HG03139 (cell line): ENCODE results near the gene FNBP1.
"Not testable (repeated sequence)": the region's sequence is repeated elsewhere in the genome, so short reads cannot be mapped to it uniquely, and the experiment has no call there.

Experiments used
- ATAC-seq: cut with Tn5 transposase; IDR thresholded peaks from one replicate; pipeline ENCODE4 v1.9.1; 2021; ENCODE audit not compliant: unreplicated experiment

FNBP1 gene

DNA sequence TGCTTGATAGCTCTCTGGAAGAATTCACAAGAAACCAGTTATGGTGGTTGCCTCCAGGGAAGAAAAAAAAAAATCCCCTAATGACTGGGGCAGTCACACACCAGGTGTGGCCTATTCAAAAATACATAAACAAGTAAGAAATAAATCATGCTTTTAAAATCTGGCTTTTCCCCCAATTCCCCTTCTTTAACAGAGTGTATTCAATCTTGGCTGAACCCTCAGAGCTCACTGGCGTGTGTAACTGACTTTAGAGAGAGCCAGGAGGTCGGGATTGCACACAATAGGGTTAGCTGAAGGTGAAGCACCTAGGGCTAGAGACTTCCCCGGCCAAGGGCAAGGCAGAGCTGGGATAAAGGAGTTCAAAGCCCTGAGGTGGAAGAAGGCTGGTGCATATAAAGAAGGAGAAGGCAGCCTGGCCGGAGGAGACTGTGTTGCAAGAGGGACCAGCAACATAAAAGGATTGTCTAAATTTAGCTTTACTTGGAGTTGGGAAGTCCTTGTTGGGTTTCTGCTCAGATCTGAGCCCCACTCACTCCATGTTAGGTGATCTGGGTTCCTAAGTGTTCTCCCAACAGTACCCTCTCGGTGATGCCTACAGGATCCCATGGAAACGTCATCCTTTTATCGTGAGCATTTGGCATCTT lies 19.7 kb downstream of the FNBP1 start:
- ATAC-seq: no peak

DNA sequence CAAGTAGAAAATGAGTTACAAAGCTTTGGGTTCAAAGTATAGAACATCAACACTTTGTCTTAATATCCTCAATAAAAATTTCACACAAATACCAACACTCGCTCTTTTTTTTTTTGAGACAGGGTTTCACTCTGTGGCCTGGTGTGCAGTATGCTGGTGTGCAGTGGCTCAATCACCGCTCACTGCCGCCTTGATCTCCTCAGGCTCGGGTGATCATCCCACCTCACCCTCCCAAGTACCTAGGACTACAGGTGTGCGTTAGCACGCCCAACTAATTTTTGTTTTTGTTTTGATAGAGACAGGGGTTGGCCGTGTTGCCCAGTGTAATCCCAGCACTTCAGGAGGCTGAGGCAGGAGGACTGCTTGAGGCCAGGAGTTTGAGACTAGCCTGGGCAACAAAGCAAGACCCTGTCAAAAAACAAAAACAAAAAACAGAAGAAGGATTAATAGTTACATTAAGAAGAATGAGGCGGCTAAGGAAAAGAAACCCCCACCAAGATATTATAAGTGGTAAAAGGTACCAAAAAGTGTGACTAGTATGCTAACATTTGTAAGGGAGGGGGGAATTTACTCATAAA lies 20.3 kb downstream of the FNBP1 start:
- ATAC-seq: no peak

DNA sequence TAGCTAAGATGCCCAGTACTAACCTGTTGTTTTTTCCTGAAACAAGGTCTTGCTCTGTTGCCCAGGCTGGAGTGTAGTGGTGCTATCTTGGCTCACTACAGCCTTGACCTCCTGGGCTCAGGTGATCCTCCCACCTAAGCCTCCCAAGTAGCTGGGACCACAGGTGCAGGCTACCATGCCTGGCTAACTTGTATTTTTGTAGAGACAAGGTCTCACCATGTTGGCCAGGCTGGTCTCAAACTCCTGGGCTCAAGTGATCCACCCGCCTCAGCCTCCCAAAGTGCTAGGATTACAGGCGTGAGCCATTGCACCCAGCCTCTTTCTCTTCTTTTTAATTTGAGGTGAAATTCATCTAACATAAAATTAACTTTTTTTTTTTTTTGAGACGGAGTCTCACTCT lies 21.1 kb downstream of the FNBP1 start:
- not testable (repeated sequence) for ATAC-seq

DNA sequence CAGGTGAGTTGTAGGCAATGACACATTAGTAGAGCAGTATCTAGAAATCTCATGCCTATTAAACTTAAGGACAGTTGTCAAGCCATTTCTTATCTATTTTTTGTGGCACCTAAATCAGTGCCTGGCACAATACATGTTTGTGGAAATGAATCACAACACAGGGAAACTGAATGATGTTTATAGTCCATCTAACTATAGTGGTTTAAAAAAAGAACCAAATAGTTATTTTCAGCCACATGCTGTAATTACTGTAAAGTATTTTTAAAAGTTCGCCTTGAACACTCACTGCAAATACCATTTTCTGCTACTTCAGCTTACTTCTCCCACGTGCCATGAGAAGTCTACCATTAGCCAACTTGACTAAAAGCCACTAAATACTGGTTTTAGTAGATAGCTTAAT lies 21.9 kb downstream of the FNBP1 start:
- ATAC-seq: no peak

DNA sequence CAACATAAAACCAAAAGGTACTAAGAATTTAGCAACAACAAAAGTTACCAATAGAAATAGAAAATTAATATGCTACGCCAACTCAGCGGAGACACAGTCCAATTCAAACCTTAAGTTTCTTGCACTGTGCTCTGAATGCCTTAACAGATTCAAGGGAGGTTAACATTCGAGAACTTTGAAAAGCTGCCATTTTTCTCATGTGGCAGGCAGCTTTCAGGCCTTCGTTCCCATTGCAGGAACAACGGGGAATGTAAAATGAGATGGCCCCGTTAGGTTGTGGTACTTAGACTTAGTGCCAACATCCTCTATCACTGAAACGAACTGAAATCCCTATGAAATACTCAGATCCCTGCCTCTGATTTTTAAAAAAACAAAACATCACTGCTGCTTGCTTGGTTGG lies 22.4 kb downstream of the FNBP1 start:
- ATAC-seq: no peak

DNA sequence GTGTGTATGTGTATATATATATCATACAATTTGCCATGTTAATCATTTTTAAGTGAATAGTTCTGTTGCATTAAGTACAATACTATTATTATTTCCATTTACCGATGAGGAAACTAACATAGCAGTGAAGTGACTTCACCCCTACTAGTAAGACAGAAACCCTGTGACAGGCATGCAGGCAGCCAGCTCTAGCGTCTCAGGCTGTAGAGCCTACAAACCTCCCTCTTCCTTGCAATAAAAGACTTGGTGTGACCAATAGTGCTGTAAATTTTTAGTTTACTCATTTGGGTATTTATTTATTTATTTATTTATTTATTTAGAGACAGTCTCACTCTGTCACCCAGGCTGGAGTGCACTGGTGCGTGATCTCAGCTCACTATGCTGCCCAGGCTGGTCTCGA lies 24.7 kb downstream of the FNBP1 start:
- no peak for ATAC-seq

DNA sequence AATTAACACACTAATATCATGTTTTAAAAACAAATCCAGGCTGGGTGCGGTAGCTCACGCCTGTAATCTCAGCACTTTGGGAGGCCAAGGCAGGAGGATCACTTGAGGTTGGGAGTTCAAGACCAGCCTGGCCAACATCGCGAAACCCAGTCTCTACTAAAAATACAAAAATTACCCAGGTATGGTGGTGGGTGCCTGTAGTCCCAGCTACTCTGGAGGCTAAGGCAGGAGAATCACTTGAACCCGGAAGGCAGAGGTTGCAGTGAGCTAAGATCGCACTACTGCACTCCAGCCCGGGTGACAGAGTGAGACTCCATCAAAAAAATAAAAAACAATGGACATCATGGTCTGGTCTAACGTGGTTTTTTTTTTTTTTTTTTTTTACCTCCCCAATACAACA lies 25.5 kb downstream of the FNBP1 start:
- not testable (repeated sequence) for ATAC-seq

DNA sequence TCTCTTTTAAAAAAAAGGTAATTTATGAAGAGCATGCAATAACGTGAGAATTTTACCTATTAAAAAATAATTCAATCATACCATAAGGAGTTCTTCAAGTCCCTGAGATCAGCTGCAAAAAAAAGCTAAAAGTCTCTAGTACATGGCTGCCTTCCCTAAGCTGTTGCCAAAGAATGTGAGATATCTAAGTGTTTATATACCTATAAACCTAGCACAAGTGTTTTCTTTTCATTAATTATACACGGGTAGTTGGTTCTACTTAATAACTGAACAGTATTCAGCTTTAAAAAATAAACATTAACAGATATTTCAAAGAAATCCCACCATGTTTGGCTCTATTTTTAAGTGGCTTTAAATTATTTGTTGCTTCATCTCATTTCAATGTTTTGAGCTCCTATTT lies 25.9 kb downstream of the FNBP1 start:
- ATAC-seq: no peak

DNA sequence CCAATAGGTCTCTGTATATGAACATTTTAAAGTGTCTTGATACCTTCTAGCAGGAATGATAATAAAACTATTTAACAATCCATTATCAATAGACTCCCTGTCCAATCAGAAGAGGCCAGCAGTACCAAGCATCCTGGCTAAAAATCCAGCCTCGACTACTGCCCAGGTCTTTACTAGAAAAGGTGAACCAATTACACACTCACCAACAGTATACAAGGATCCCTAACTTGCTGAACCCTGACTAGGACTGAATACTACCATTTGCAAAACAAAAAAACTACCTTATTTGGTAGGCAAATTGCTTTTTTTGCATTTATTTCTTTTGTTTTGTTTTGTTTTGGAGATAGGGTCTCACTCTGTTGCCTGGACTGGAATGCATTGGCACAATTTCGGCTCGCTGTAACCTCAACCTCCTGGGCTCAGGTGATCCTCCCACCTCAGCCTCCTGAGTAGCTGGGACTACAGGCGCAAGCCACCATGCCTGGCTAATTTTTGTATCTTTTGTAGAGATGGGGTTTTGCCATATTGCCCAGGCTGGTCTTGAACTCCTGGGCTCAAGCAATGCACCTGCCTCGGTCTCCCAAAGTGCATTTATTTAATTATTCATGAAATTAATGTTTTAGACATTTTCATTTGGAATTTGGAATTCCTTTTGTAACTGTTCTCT lies 27.5 kb downstream of the FNBP1 start:
- no peak for ATAC-seq

DNA sequence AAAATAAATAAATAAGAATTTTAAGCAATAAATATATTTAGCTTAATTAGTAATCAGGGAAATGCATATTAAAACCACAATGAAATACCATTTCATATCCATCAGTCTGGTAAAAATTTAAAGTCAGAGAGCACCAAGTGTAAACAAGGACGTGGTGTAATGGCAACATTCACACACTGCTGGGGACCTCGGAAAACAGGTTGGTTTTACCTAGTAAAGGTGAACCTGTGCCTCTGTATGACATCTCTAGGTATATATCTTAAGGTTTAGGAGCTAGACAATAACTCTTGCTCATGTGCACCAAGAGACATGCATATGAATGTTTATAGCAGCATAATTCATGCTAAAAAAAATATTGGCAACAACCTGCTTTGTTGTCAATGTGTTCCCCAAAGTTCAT lies 29.7 kb downstream of the FNBP1 start:
- no peak for ATAC-seq

DNA sequence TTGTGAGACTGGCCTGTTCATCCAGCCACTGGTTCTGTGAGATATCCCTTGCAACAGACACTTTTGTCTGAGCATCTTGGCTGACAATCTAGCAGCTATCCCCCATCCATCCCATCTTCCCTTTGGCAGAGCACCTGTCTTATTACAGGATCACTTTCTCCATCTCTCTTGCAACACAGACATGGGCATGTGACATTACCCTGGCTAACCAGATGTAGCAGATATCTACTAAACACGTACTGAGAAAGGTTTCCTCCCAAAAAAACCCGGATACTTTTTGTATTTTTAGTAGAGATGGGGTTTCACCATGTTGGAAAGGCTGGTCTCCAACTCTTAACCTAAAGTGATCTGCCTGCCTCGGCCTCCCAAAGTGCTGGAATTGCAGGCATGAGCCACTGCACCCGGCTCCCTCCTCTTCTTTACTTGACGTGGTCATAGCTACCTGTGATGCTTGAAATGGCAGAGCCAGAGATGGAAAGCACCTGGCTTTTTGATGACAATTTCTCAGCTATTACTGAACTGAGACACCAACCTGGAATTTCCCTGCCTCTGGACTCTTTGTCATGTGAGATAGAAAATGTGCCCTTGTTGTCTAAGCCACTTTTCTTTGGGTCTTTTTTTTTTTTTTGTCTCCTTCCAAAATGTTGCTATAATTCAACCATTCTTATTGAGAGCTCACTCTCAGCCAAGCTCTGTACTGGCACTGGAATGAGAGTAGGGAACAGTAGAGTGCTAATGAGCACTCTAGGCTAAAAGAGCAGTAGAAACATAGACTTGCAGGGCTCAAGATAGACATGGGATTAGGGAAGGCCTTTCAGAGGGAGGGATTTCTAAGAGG lies 32.6 kb downstream of the FNBP1 start:
- no peak for ATAC-seq

DNA sequence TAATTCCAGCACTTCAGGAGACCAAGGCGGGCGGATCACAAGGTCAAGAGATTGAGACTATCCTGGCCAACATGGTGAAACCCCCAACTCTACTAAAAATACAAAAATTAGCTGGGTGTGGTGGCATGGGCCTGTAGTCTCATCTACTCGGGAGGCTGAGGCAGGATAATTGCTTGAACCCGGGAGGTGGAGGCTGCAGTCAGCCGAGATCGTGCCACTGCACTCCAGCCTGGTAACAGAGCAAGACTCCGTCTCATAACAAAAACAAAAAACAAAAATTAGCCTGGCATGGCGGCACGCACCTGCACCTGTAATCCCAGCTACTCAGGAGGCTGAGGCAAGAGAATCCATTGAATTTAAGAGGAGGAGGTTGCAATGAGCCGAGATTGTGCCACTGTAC lies 33.4 kb downstream of the FNBP1 start:
- not testable (repeated sequence) for ATAC-seq

DNA sequence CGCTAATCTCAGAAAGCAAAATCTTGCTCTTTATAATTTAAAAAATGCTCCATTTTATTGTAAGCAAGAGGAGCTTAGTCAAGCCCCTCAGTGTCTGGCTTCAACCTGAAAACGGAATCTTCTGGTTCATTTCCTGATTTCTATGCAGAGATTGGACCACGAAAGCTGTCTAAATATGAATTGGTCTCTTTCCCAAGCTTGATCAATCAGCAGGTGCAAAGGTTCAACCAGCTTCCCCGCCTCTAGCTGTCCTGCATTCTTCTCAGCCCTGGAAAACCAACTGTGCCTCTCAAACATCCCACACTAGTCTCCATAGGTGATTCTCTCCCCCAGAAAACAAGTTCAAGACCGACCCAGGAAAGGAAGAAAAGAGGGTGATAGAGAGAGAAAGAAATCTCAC lies 34.5 kb downstream of the FNBP1 start:
- ATAC-seq: no peak

DNA sequence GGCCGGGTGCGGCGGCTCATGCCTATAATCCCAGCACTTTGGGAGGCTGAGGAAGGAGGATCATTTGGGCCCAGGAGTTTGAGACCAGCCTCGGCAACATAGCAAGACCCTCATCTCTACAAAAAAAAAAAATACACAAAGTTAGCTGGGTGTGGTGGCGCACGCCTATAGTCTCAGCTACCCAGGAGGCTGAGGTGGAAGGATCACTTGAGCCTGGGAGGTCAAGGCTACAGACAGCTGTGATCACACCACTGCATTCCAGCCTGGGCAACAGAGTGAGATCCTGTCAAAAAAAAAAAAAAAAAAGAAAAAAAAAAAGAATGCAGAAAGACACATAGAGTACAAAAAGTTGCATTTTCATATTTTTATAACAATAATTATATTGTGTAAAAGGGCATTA lies 36.0 kb downstream of the FNBP1 start:
- not testable (repeated sequence) for ATAC-seq

DNA sequence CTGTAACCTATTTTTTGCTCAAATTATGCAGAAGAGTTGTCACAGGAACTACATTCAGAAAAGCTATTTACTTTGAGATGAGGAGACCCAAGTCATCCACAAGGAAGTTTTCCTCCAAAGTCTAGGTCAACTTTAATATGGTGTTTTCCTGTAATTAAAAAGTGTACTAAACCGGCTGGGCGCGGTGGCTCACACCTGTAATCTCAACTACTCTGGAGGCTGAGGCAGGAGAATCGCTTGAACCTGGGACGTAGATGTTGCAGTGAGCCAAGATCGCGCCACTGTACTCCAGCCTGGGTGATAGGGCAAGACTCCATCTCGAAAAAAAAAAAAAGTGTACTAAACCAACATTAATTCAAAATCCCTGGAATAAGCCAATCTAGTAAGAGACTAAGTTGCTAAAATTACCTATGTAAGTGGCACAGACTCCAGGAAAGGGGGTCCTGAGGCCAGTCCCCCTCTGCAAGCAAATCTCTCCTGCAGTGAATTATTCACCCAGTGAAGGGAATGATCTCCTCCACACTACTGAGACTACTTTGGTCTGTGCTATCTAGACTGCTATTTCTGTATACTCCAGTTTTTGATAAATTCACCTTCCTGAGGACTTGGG lies 38.9 kb downstream of the FNBP1 start:
- ATAC-seq: no peak

DNA sequence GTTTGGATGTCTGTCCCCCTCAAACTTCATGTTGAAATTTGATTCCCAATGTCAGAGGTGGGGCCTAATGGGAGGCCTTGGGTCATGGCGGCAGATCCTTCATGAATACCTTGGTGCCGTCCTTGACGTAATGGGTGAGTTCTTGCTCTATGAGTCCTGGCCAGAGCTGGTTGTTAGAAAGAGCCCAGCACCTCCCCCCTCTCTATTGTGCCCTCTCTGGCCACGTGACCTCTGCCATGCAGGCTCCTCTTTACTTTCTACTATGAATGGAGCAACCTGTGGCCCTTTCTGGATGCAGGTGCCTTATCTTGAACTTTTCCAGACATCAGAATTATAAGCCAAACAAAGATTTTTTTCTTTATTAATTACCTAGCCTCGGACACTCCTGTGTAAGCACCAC lies 40.7 kb downstream of the FNBP1 start:
- no peak for ATAC-seq

DNA sequence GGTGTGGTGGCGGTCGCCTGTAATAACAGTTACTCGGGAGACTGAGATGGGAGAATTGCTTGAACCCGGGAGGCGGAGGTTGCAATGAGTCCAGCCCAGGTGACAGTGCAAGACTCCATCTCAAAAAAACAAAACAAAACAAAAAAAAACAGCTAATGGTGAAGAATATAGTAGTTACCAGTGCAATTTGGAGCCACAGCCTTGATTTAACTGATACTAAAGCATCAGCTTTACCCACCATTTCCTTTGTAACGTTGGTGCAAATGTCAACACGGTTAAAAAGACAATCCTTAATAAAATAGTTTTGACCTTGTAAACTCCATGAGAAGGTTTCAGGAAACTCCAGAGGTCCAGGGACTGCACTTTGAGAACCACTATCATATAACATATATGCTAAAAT lies 41.8 kb downstream of the FNBP1 start:
- ATAC-seq: no peak

DNA sequence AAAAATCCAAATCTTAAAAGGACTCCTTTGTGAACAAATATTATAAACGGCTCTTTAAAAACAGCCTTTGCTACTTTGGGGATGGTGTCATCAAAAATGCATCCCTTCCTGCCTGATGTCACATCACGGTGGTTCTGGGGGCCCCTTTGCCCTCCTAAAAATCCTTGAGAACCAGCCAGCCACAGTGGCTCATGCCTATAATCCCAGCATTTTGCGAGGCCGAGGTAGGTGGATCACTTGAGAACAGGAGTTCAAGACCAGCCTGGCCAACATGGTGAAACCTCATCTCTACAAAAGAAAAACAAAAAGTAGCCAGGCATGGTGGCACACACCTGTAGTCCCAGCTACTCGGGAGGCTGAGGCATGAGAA lies 43.9 kb downstream of the FNBP1 start:
- no peak for ATAC-seq

DNA sequence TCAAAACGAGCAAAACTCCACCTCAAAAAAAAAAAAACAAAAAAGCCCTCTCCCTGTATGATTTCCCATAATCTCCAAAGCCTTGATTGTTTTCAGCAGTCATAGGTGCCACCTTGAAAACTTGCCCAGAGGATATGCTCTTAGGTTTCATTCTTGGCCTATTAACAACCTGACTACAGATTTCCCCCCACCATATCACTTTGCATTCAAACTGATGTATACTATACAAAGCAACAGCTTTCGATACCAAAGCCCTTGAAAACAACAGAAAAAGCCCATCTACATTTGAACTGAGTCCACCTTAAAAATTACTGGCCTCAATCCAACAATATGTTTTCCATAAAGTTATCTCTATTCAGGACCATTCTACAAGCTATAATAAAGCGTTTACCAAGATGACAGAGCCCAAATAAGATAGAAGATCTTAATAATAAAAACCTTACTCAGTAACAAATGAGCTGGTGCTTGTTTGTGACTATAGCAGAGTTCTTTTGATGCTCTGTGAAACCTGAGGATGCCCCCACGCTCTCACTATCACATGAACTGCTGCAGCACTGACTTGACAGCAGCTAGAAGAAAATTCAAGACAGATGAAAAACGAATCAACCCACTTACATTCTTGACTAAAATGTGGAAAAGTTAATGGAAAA lies 44.4 kb downstream of the FNBP1 start:
- ATAC-seq: no peak

DNA sequence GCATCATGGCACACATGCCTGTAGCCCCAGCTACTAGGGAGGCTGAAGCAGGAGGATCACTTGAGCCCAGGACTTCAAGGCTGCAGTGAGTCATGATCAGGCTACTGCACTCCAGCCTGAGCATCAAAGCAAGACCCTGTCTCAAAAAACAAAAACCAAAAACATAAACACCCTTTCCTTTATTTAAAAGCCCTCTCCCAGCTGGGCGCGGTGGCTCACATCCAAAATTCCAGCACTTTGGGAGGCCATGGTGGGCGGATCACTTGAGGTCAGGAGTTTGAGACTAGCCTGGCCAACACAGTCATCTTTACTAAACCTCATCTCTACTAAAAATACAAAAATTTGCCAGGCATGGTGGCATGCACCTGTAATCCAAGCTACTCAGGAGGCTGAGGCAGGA lies 45.3 kb downstream of the FNBP1 start:
- not testable (repeated sequence) for ATAC-seq
